Liver (tissue), 9 donors: ENCODE data around the gene MYH7B. TPM values are rescaled to one million over a fixed set of nuclear protein-coding genes. Genes with fewer than 3 reads are reported as not detected.

Experiments used
- DNase-seq: peaks from one replicate; pipeline ENCODE4 v3.0.0-alpha.2; 2017; ENCODE audit warnings: low spot score
- H3K27ac ChIP-seq, 2 donors: one replicate each; pipeline ENCODE4 v1.7.0; 2013; ENCODE audit warnings: inconsistent platforms in 2 of 2, low read length in 2 of 2, control low read depth in 1 of 2, low read depth in 1 of 2, mild to moderate bottlenecking in 1 of 2
- H3K27me3 ChIP-seq, 4 donors: one replicate each; pipeline versions ENCODE4 v1.6.1 to v1.7.0; 2013; ENCODE audit warnings: low read length in 3 of 4, inconsistent platforms in 1 of 4, mild to moderate bottlenecking in 1 of 4, moderate library complexity in 1 of 4; ENCODE audit not compliant: control insufficient read depth in 4 of 4, insufficient read depth in 4 of 4
- H3K36me3 ChIP-seq, 4 donors: one replicate each; pipeline versions ENCODE4 v1.6.1 to v1.7.0; 2013; ENCODE audit warnings: low read length in 3 of 4, mild to moderate bottlenecking in 3 of 4, low read depth in 1 of 4, moderate library complexity in 1 of 4; ENCODE audit not compliant: control insufficient read depth in 4 of 4, insufficient read depth in 3 of 4
- H3K4me1 ChIP-seq, 4 donors: one replicate each; pipeline versions ENCODE4 v1.6.1 to v1.7.0; 2013; ENCODE audit warnings: low read length in 3 of 4, mild to moderate bottlenecking in 3 of 4, moderate library complexity in 1 of 4; ENCODE audit not compliant: control insufficient read depth in 4 of 4, insufficient read depth in 4 of 4
- H3K4me3 ChIP-seq, 3 donors: one replicate each; pipeline versions ENCODE4 v1.6.1 to v1.7.0; 2013; ENCODE audit warnings: low read length in 3 of 3, control low read depth in 1 of 3, low read depth in 1 of 3, mild to moderate bottlenecking in 1 of 3
- H3K9ac ChIP-seq, 2 donors: one replicate each; pipeline ENCODE4 v1.7.0; 2013; ENCODE audit warnings: low read length in 2 of 2, mild to moderate bottlenecking in 2 of 2, moderate library complexity in 2 of 2, control low read depth in 1 of 2, low read depth in 1 of 2
- H3K9me3 ChIP-seq, 4 donors: one replicate each; pipeline versions ENCODE4 v1.6.1 to v1.7.0; 2013; ENCODE audit warnings: low read length in 3 of 4; ENCODE audit not compliant: control insufficient read depth in 4 of 4
- CTCF ChIP-seq: fragments of 150-350 bp; IDR thresholded peaks from 2 replicates; pipeline ENCODE4 v1.5.1; 2017; ENCODE audit warnings: improper control_type of control experiment, low read depth, low read length; ENCODE audit not compliant: missing input control
- EGR1 ChIP-seq, 2 donors: IDR thresholded peaks; 2 replicates each; pipeline ENCODE4 v1.6.1; 2016 to 2018; ENCODE audit warnings: antibody characterized with exemption in 2 of 2, low read depth in 2 of 2
- FOXA1 ChIP-seq: IDR thresholded peaks from 2 replicates; pipeline ENCODE4 v1.6.1; 2016; ENCODE audit warnings: antibody characterized with exemption
- GABPA ChIP-seq, 2 donors: IDR thresholded peaks in 1 of 2; conservative IDR thresholded peaks in 1 of 2; 2 replicates each; pipeline ENCODE4 v1.6.1; 2016; ENCODE audit warnings: antibody characterized with exemption in 2 of 2, mild to moderate bottlenecking in 1 of 2, moderate library complexity in 1 of 2
- HNF4A ChIP-seq, 2 donors: conservative IDR thresholded peaks; 2 replicates each; pipeline ENCODE4 v1.6.1; 2016; ENCODE audit warnings: antibody characterized with exemption in 2 of 2, mild to moderate bottlenecking in 2 of 2
- HNF4G ChIP-seq: IDR thresholded peaks from 2 replicates; pipeline ENCODE4 v1.6.1; 2016; ENCODE audit warnings: antibody characterized with exemption
- JUND ChIP-seq, 2 donors: IDR thresholded peaks; 2 replicates each; pipeline ENCODE4 v1.6.1; 2016; ENCODE audit warnings: antibody characterized with exemption in 2 of 2
- NR2F2 ChIP-seq: IDR thresholded peaks from 2 replicates; pipeline ENCODE4 v1.6.1; 2016; ENCODE audit warnings: antibody characterized with exemption
- RAD21 ChIP-seq, 2 donors: IDR thresholded peaks; 2 replicates each; pipeline ENCODE4 v1.6.1; 2016; ENCODE audit warnings: antibody characterized with exemption in 2 of 2, mild to moderate bottlenecking in 2 of 2
- RXRA ChIP-seq, 2 donors: IDR thresholded peaks; 2 replicates each; pipeline ENCODE4 v1.6.1; 2017 to 2018; ENCODE audit warnings: antibody characterized with exemption in 2 of 2, mild to moderate bottlenecking in 1 of 2
- SP1 ChIP-seq: IDR thresholded peaks from 2 replicates; pipeline ENCODE4 v1.6.1; 2018; ENCODE audit warnings: antibody characterized with exemption, mild to moderate bottlenecking
- TAF1 ChIP-seq: conservative IDR thresholded peaks from 2 replicates; pipeline ENCODE4 v1.6.1; 2016; ENCODE audit warnings: antibody characterized with exemption, mild to moderate bottlenecking
- YY1 ChIP-seq: IDR thresholded peaks from 2 replicates; pipeline ENCODE4 v1.6.1; 2016; ENCODE audit warnings: antibody characterized with exemption, mild to moderate bottlenecking
- WGBS: extraction: QIAGEN DNeasy Blood & Tissue Kit; methylation state at CpG from one replicate; pipeline ENCODE4 v1.1.7; 2013; 5-methylcytosine and 5-hydroxymethylcytosine counted together
- polyA plus RNA-seq, 2 donors: library from polyadenylated mRNA; stranded (reverse) in 1 of 2; unstranded in 1 of 2; fragments of 200-250 nt in 1 of 2; fragments of >200 nt in 1 of 2; fragmentation: Nextera tagmentation in 1 of 2; extraction: Ambion mirVana in 1 of 2; gene quantifications; one replicate each; pipeline versions ENCODE4 v1.2.1 to v1.2.3, GENCODE V29; 2013 to 2015
- total RNA-seq, 2 donors: library from RNA; depleted of rRNA; stranded (reverse); fragments of >200 nt; gene quantifications; one replicate each; pipeline ENCODE4 v1.2.3, GENCODE V29; 2014
- TF ChIP-seq, protein P1 (sequence below): IDR thresholded peaks from 2 replicates; pipeline ENCODE4 v1.6.1; 2016; ENCODE audit warnings: antibody characterized with exemption, mild to moderate bottlenecking
- TF ChIP-seq, protein P2 (sequence below): IDR thresholded peaks from 2 replicates; pipeline ENCODE4 v1.6.1; 2016; ENCODE audit warnings: antibody characterized with exemption
- donor health status: healthy.
- donor health status: healthy.
- donor health status: healthy.
- donor health status: healthy.
- donor health status: healthy.

Gene MYH7B
- total and polyA plus RNA-seq, 4 donors, result 0.12 to 0.33 (median 0.24) TPM

GRCh38 chr20:34964486-34964885, 8.8 kb downstream of the MYH7B start:
- no peaks in the 10 kb centered on the region for H3K27me3 ChIP-seq
- WGBS, result 95% methylated on average over 5 of the region's 5 CpGs
- no peak for DNase-seq

GRCh38 chr20:34965051-34965450, 9.4 kb downstream of the MYH7B start:
- Histone ChIP-seq H3K9ac (no peak overlapping the region), H3K4me3 (no peak overlapping the region), H3K27ac (no peak overlapping the region), H3K9me3 (no peaks in the 10 kb centered on the region), H3K36me3 (no peaks in the 10 kb centered on the region), H3K4me1 (no peaks in the 10 kb centered on the region), H3K27me3 (no peaks in the 10 kb centered on the region)
- TF ChIP-seq, protein P1, sequence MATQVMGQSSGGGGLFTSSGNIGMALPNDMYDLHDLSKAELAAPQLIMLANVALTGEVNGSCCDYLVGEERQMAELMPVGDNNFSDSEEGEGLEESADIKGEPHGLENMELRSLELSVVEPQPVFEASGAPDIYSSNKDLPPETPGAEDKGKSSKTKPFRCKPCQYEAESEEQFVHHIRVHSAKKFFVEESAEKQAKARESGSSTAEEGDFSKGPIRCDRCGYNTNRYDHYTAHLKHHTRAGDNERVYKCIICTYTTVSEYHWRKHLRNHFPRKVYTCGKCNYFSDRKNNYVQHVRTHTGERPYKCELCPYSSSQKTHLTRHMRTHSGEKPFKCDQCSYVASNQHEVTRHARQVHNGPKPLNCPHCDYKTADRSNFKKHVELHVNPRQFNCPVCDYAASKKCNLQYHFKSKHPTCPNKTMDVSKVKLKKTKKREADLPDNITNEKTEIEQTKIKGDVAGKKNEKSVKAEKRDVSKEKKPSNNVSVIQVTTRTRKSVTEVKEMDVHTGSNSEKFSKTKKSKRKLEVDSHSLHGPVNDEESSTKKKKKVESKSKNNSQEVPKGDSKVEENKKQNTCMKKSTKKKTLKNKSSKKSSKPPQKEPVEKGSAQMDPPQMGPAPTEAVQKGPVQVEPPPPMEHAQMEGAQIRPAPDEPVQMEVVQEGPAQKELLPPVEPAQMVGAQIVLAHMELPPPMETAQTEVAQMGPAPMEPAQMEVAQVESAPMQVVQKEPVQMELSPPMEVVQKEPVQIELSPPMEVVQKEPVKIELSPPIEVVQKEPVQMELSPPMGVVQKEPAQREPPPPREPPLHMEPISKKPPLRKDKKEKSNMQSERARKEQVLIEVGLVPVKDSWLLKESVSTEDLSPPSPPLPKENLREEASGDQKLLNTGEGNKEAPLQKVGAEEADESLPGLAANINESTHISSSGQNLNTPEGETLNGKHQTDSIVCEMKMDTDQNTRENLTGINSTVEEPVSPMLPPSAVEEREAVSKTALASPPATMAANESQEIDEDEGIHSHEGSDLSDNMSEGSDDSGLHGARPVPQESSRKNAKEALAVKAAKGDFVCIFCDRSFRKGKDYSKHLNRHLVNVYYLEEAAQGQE, result no peak
- TF ChIP-seq FOXA1 (no peak), GABPA (IDR thresholded peaks at IDR 0.05 in 1 of 2, conservative IDR thresholded peaks at IDR 0.05 in 1 of 2) (no peak), RAD21 (IDR thresholded peaks at IDR 0.05) (no peak), NR2F2 (no peak), TAF1 (no peak), SP1 (no peak), JUND (IDR thresholded peaks at IDR 0.05) (no peak), HNF4G (no peak), CTCF (no peak), HNF4A (conservative IDR thresholded peaks at IDR 0.05) (no peak), EGR1 (IDR thresholded peaks at IDR 0.05; ENCODE audit: low read depth in 2 of 2) (no peak)
- TF ChIP-seq, protein P2, sequence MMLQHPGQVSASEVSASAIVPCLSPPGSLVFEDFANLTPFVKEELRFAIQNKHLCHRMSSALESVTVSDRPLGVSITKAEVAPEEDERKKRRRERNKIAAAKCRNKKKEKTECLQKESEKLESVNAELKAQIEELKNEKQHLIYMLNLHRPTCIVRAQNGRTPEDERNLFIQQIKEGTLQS, result no peak
- no peak for DNase-seq
- WGBS, result 96% methylated on average over 5 of the region's 5 CpGs

More at GRCh38 chr20:34964486-34964885, 8.8 kb downstream of the MYH7B start:
- no peaks in the 10 kb centered on the region for H3K4me1 ChIP-seq
- no peak for TF ChIP-seq GABPA (IDR thresholded peaks at IDR 0.05 in 1 of 2, conservative IDR thresholded peaks at IDR 0.05 in 1 of 2)
- H3K36me3 ChIP-seq, result no peaks in the 10 kb centered on the region
- H3K9ac ChIP-seq, result no peak overlapping the region
- no peak overlapping the region for H3K4me3 ChIP-seq
- no peaks in the 10 kb centered on the region for H3K9me3 ChIP-seq
- no peak overlapping the region for H3K27ac ChIP-seq

DNA sequence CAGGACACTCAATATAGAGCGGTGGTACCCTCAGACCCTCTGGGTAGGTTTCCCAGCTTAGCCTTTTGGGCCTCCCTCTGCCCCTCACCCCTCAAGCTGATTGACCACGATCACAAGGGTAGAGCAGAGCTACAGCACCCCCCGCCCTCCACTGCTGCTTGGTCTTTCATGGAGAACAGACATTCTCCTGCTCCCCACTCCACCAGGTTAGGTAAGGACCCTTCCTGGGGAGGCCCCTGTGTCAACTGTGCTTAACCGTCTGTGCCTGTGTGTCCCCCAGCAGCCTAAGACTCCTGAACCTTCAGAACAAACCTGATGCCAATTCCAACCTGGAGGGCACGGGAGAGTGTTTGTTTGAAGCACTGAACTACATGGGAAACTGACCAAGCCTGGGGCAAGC, 11.8 kb downstream of the MYH7B start:
- H3K27ac ChIP-seq, result no peak overlapping the region
- 90% methylated on average over 5 of the region's 5 CpGs for WGBS
- H3K4me1 ChIP-seq, result no peaks in the 10 kb centered on the region
- no peak overlapping the region for H3K4me3 ChIP-seq
- no peaks in the 10 kb centered on the region for H3K9me3 ChIP-seq
- H3K9ac ChIP-seq, result no peak overlapping the region
- H3K36me3 ChIP-seq, result no peaks in the 10 kb centered on the region
- no peaks in the 10 kb centered on the region for H3K27me3 ChIP-seq
- no peak for DNase-seq
- TF ChIP-seq NR2F2 (no peak), SP1 (no peak), CTCF (no peak), RXRA (IDR thresholded peaks at IDR 0.05) (no peak), HNF4G (no peak), EGR1 (IDR thresholded peaks at IDR 0.05; ENCODE audit: low read depth in 2 of 2) (no peak), FOXA1 (no peak), HNF4A (conservative IDR thresholded peaks at IDR 0.05) (no peak), TAF1 (no peak), RAD21 (IDR thresholded peaks at IDR 0.05) (no peak), YY1 (no peak)
- TF ChIP-seq, protein P1, result no peak
- TF ChIP-seq, protein P2, result no peak
